22Rv1 (cell line): Measurements from ENCODE around the gene EFCAB8.
"Not testable (repeated sequence)": the region's sequence is repeated elsewhere in the genome, so short reads cannot be mapped to it uniquely, and the experiment has no call there.

Source experiments
- H3K27ac ChIP-seq: fragments of 450-650 bp; 2 replicates; pipeline ENCODE4 v1.5.1; 2017
- ZFX ChIP-seq: fragments of 450-650 bp; IDR thresholded peaks from 2 replicates; pipeline ENCODE4 v1.6.1; 2017; ENCODE audit warnings: antibody characterized with exemption, borderline replicate concordance
- TF ChIP-seq, protein P1 (sequence below): fragments of 450-650 bp; IDR thresholded peaks from 2 replicates; pipeline ENCODE4 v1.5.1; 2017; ENCODE audit warnings: mild to moderate bottlenecking

The EFCAB8 gene

DNA sequence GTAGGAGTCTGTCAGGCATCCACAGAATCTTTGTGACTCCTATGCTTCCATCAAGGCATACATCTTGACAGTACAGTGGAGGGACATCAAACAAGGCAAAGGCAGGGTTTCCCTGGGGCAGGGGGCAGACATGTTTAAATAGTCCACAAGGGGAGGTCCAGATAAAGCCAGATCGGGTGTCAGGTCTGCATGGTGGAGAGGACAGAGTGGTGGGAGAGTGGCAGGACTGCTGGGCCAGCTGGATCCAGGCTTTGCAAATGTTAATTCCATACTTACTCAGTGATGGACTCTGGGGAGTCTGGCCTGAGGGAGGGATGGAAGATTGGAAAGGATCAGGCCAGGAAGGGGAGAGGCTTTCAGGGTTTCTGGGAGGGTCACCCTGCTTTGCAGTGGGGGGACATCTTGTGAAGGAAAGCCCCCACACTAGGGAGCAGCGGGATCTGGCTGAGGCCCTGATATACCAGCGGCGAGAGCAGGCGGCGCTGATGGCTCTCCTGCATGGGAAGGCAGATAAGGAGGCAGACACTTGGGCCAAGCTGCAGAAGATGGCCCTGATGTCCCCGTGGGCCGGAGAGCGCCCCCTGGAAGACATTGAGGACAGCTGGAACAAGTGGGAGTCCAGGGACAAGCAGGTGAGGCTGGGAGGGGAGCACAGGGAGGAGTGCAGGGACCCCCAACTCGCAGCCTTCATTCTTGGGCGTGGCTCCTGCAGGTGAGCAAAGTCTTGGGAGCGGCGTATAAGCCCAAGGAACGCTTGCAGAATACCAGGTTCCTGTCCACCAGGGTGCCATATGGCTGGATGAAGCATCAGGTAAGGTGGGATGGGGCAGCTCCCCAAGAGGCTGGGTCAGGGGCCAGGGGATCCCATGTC is 100.9 kb downstream of the EFCAB8 start:
- TF ChIP-seq ZFX, result no peak
- TF ChIP-seq, protein P1, sequence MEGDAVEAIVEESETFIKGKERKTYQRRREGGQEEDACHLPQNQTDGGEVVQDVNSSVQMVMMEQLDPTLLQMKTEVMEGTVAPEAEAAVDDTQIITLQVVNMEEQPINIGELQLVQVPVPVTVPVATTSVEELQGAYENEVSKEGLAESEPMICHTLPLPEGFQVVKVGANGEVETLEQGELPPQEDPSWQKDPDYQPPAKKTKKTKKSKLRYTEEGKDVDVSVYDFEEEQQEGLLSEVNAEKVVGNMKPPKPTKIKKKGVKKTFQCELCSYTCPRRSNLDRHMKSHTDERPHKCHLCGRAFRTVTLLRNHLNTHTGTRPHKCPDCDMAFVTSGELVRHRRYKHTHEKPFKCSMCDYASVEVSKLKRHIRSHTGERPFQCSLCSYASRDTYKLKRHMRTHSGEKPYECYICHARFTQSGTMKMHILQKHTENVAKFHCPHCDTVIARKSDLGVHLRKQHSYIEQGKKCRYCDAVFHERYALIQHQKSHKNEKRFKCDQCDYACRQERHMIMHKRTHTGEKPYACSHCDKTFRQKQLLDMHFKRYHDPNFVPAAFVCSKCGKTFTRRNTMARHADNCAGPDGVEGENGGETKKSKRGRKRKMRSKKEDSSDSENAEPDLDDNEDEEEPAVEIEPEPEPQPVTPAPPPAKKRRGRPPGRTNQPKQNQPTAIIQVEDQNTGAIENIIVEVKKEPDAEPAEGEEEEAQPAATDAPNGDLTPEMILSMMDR, result no peak
- no peak overlapping the region for H3K27ac ChIP-seq

DNA sequence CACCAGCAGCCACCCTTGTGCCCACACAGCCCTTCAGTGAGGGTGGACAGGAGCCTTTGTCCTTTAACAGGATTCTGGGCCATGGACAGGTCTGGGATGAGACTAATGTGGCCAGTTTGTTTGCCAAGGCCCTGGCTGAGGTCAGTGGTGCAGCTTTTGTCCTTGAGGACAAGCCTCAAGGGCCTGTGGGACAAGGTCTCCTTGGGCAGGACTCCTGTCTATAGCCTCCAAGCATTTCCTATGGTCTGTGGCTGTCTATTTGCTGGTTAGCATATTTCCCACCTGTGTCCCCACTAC is 101.4 kb downstream of the EFCAB8 start:
- TF ChIP-seq, protein P1, result no peak
- no peak for TF ChIP-seq ZFX

GRCh38 chr20:32960849-32961731 is 102.4 kb downstream of the EFCAB8 start:
- TF ChIP-seq, protein P1, result no peak
- no peak for TF ChIP-seq ZFX

More for the DNA sequence above, 101.4 kb downstream of the EFCAB8 start:
- no peak overlapping the region for H3K27ac ChIP-seq

GRCh38 chr20:32962053-32962452 is 103.3 kb downstream of the EFCAB8 start:
- H3K27ac ChIP-seq, result no peak overlapping the region
- TF ChIP-seq, protein P1, result no peak
- TF ChIP-seq ZFX, result no peak

More at GRCh38 chr20:32960849-32961731, 102.4 kb downstream of the EFCAB8 start:
- H3K27ac ChIP-seq, result no peak overlapping the region

- H3K27ac ChIP-seq, result not testable (repeated sequence)
Measured at GRCh38 chr20:32962646-32963045, 103.9 kb downstream of the EFCAB8 start.

- TF ChIP-seq ZFX, result no peak
- TF ChIP-seq, protein P1, result no peak
Measured at GRCh38 chr20:32963176-32963575, 104.5 kb downstream of the EFCAB8 start.

GRCh38 chr20:32964575-32964974 is 105.9 kb downstream of the EFCAB8 start:
- TF ChIP-seq, protein P1, result no peak
- TF ChIP-seq ZFX, result no peak
- H3K27ac ChIP-seq, result no peak overlapping the region

More at GRCh38 chr20:32963176-32963575, 104.5 kb downstream of the EFCAB8 start:
- no peak overlapping the region for H3K27ac ChIP-seq
